ENCODE data around the gene WWTR1.

The WWTR1 gene

GRCh38 chr3:149496891-149497290 is 160.9 kb downstream of the WWTR1 start:
- no peaks in the 10 kb centered on the region for H3K36me3 ChIP-seq
- no peaks in the 10 kb centered on the region for H3K27me3 ChIP-seq
- no peaks in the 10 kb centered on the region for H3K4me1 ChIP-seq
- H3K9me3 ChIP-seq, result no peaks in the 10 kb centered on the region
- no peak for DNase-seq
- TF ChIP-seq, protein P1, sequence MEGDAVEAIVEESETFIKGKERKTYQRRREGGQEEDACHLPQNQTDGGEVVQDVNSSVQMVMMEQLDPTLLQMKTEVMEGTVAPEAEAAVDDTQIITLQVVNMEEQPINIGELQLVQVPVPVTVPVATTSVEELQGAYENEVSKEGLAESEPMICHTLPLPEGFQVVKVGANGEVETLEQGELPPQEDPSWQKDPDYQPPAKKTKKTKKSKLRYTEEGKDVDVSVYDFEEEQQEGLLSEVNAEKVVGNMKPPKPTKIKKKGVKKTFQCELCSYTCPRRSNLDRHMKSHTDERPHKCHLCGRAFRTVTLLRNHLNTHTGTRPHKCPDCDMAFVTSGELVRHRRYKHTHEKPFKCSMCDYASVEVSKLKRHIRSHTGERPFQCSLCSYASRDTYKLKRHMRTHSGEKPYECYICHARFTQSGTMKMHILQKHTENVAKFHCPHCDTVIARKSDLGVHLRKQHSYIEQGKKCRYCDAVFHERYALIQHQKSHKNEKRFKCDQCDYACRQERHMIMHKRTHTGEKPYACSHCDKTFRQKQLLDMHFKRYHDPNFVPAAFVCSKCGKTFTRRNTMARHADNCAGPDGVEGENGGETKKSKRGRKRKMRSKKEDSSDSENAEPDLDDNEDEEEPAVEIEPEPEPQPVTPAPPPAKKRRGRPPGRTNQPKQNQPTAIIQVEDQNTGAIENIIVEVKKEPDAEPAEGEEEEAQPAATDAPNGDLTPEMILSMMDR (IDR thresholded peaks at IDR 0.05; ENCODE audit: low read depth, low read length), result no peak
- no peak overlapping the region for H3K4me3 ChIP-seq (ENCODE audit: low read depth, low read length)

DNA sequence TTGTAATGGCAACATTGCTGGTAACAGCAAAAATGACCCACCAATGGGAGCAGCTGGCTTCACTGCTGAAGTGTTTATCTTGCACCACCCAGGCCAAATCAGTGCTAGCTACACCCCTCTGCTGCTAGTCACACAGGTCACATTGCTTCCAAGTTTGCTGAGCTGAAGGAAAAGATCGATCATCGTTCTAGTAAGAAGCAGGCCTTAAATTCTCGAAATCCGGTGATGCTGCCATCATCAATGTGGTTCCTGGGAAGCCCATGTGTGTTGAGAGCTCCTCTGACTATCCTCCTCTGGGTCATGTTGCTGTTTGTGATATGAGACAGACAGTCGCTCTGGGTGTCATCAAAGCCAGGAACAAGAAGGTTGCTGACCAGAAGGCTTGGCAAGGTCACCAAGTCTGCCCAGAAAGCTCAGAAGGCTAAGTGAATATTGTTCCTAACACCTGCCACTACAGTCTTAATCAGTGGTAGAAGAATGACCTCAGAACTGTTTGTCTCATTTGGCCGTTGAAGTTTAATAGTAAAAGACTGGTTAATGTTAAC is 162.2 kb downstream of the WWTR1 start:
- Histone ChIP-seq H3K9me3 (no peaks in the 10 kb centered on the region), H3K4me3 (ENCODE audit: low read depth, low read length) (no peak overlapping the region), H3K27me3 (no peaks in the 10 kb centered on the region), H3K4me1 (no peaks in the 10 kb centered on the region), H3K36me3 (no peaks in the 10 kb centered on the region)
- TF ChIP-seq, protein P1 (IDR thresholded peaks at IDR 0.05; ENCODE audit: low read depth, low read length), result no peak
- DNase-seq, result no peak

- DNase-seq, result no peak
- H3K4me3 ChIP-seq (ENCODE audit: low read depth, low read length), result no peak overlapping the region
- no peaks in the 10 kb centered on the region for H3K4me1 ChIP-seq
- H3K27me3 ChIP-seq, result no peaks in the 10 kb centered on the region
- H3K36me3 ChIP-seq, result no peaks in the 10 kb centered on the region
- no peaks in the 10 kb centered on the region for H3K9me3 ChIP-seq
- TF ChIP-seq, protein P1 (IDR thresholded peaks at IDR 0.05; ENCODE audit: low read depth, low read length), result no peak
Measured at GRCh38 chr3:149494759-149495580, 162.9 kb downstream of the WWTR1 start.

GRCh38 chr3:149494022-149494758 is 163.6 kb downstream of the WWTR1 start:
- TF ChIP-seq, protein P1 (IDR thresholded peaks at IDR 0.05; ENCODE audit: low read depth, low read length), result peak; percentile 93
- no peaks in the 10 kb centered on the region for H3K36me3 ChIP-seq
- H3K4me3 ChIP-seq (ENCODE audit: low read depth, low read length), result no peak overlapping the region
- no peaks in the 10 kb centered on the region for H3K27me3 ChIP-seq
- no peaks in the 10 kb centered on the region for H3K4me1 ChIP-seq
- DNase-seq, result peak; percentile 75
- H3K9me3 ChIP-seq, result no peaks in the 10 kb centered on the region

DNA sequence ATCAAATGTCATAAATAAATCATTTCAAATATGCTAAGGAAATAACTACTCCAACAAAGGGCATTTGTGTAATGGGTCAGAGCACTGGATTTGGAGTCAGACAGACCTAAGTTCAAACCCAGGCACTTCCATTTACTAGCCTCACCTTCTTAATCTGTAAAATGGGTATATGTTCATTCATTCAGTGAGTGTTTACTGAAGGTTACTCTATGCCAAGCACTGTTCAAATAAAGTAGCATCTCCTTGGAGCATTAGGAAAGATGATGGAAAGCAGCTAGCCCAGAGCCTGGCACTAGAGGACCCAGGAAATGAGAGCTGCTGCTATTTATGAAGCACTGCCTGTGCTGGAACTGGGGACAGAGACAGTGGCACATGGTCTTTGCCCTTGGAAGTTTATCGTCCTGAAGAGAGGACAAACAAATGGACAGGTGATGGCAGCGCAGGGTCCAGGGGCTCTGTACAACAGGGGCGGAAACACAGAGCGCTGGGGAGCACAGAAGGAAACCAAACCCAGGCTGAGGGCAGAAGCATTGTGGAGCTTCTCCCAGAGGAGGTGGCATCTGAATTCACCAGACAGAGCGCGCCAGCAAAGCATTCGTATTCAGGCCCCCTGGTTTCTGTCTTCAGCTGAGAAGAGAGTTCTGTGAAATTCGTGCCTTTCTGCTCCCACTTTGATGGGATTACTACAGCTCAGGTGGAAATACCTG is 164.4 kb downstream of the WWTR1 start:
- no peak overlapping the region for H3K4me3 ChIP-seq (ENCODE audit: low read depth, low read length)
- no peaks in the 10 kb centered on the region for H3K27me3 ChIP-seq
- H3K9me3 ChIP-seq, result no peaks in the 10 kb centered on the region
- no peak for DNase-seq
- H3K4me1 ChIP-seq, result no peaks in the 10 kb centered on the region
- TF ChIP-seq, protein P1 (IDR thresholded peaks at IDR 0.05; ENCODE audit: low read depth, low read length), result no peak
- H3K36me3 ChIP-seq, result no peaks in the 10 kb centered on the region
